GM12891 (cell line): ENCODE data around the gene PLEKHB1.
"Not testable (repeated sequence)": the region's sequence is repeated elsewhere in the genome, so short reads cannot be mapped to it uniquely, and the experiment has no call there.

Source experiments
- PAX5 ChIP-seq: IDR thresholded peaks from 2 replicates; pipeline ENCODE4 v1.6.1; 2011; ENCODE audit warnings: low read length, moderate library complexity, mild to moderate bottlenecking; ENCODE audit not compliant: insufficient read depth, severe bottlenecking
- POLR2A ChIP-seq: IDR thresholded peaks from 2 replicates; pipeline ENCODE4 v1.6.1; 2011; ENCODE audit warnings: low read depth, low read length, control low read depth
- POLR2AphosphoS5 ChIP-seq: IDR thresholded peaks from 2 replicates; pipeline ENCODE4 v1.6.1; 2011; ENCODE audit warnings: low read depth, low read length, control low read depth
- SPI1 ChIP-seq: IDR thresholded peaks from 2 replicates; pipeline ENCODE4 v1.6.1; 2011; ENCODE audit warnings: low read depth, low read length, control low read depth
- TAF1 ChIP-seq: IDR thresholded peaks from 2 replicates; pipeline ENCODE4 v1.6.1; 2011; ENCODE audit warnings: low read depth, low read length, control low read depth

GRCh38 chr11:73676552-73676951 is 30.2 kb downstream of the PLEKHB1 start:
- not testable (repeated sequence) for TF ChIP-seq POLR2A, POLR2AphosphoS5, TAF1, PAX5, SPI1
